ENCODE data around the gene TFPI.

GRCh38 chr2:187478719-187479118 is 75.5 kb downstream of the TFPI start:
- TF ChIP-seq CTCF (conservative IDR thresholded peaks at IDR 0.05 in 1 of 2, IDR thresholded peaks at IDR 0.05 in 1 of 2; ENCODE audit: extremely low read depth in 1 of 2, insufficient read depth in 1 of 2, low read depth in 1 of 2, low read length in 2 of 2) (no peak), EZH2 (IDR thresholded peaks at IDR 0.05; ENCODE audit: borderline replicate concordance, low read length) (no peak)

All from mammary epithelial cell (primary cell).